ENCODE measurements around the gene TIPIN. TPM values are rescaled to one million over a fixed set of nuclear protein-coding genes. Genes with fewer than 3 reads are reported as not detected.

The TIPIN gene
- total and polyA plus RNA-seq, 2 experiments from 2014 or later = 14.7 to 17.1 TPM

DNA sequence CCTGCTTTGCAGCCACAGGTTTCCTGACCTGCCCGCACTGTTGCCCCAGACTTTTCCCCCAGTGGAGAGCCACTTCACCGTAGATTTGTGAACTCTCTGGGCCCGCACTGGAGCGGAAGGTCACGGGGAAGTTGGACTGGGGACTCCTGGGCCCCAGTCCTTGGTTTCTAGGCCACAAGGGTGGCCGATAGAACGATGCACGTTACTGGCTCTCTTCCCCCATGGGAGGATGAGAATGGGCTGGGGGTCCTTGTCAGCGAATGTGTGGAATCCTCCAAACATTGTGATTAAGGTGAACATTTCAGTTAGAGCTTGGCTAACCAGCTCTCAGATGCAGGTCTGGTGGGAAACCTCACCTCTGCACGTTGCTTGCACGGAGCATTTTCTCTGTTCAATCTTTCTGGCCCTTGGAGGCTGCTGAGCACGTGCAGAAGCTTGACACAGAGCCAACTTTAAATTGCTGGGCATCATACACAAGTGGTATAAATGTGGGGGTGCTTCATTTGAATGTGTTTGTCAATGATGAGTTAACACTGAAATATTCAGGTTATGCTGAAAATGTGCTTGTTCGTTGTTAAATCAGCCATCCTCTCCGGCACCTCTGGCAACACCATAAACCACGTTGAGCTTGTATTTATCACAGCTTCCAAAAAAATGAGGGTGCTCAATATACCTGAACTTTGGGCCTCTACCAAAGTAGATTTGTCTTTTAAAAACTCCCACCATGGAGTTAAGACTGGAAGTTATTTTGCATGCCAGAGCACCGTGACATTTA, 62.1 kb downstream of the TIPIN start:
- TF ChIP-seq, protein P1, sequence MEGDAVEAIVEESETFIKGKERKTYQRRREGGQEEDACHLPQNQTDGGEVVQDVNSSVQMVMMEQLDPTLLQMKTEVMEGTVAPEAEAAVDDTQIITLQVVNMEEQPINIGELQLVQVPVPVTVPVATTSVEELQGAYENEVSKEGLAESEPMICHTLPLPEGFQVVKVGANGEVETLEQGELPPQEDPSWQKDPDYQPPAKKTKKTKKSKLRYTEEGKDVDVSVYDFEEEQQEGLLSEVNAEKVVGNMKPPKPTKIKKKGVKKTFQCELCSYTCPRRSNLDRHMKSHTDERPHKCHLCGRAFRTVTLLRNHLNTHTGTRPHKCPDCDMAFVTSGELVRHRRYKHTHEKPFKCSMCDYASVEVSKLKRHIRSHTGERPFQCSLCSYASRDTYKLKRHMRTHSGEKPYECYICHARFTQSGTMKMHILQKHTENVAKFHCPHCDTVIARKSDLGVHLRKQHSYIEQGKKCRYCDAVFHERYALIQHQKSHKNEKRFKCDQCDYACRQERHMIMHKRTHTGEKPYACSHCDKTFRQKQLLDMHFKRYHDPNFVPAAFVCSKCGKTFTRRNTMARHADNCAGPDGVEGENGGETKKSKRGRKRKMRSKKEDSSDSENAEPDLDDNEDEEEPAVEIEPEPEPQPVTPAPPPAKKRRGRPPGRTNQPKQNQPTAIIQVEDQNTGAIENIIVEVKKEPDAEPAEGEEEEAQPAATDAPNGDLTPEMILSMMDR (IDR thresholded peaks at IDR 0.05; ENCODE audit: low read depth, low read length) = no peak
- DNase-seq (ENCODE audit: low read depth in 1 of 2, low spot score in 1 of 2) = peak; percentile 41 to 83

DNA sequence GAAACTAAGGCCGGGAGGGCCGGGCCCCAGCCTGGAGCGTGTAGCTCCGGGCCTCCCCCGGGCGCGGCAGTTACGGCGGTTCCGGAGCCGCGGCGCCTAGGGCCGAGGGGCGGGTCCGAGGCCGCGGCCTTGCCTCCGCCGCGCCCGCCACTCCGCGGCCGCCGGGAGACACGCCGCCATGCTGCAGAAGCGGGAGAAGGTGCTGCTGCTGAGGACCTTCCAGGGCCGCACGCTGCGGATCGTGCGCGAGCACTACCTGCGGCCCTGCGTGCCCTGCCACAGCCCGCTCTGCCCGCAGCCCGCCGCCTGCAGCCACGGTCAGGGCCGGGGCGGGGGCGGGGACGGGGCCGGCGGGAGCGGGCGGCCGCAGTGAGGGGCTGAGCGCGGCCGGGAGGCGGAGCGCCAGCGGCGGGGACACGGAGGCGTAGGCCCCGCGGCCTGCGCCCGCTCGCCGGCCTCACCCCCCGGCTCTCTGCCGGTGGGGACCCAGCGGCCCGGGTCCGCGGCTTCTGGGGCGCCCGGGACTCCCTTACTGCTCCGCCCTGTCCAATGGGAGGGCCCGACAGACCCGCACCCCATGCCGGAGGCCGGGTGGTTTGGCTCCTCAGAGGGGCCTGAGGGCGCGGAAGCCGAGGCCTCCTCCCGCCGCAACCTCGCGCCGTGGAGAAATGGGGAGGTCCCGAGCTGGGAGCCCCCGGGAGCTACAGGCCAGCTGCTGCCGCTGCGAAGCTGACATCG, 62.9 kb downstream of the TIPIN start, which contains the start of gene DIS3L:
DIS3L (plus strand) TSS at position 150 of the 738 bp plus-strand sequence; CDS start at position 179, 29 bp downstream.
- H3K27ac ChIP-seq = peak within 1 kb of the TSS; percentile 91
- H3K4me1 ChIP-seq (ENCODE audit: low read depth) = peaks cover 30% of the 10 kb centered on the region
- H3K27me3 ChIP-seq = peaks cover 2% of the 10 kb centered on the region
- peaks cover 3% of the 10 kb centered on the region for H3K36me3 ChIP-seq
- H3K9me3 ChIP-seq (ENCODE audit: low read depth) = no peaks in the 10 kb centered on the region
- peak within 1 kb of the TSS; percentile 43 for H3K4me3 ChIP-seq
- peak; percentile 77 for DNase-seq (ENCODE audit: low read depth in 1 of 2, low spot score in 1 of 2)
- TF ChIP-seq, protein P1 (IDR thresholded peaks at IDR 0.05; ENCODE audit: low read depth, low read length) = no peak

More for the DNA sequence above, 62.1 kb downstream of the TIPIN start:
- no peaks in the 10 kb centered on the region for H3K9me3 ChIP-seq (ENCODE audit: low read depth)
- peaks cover 3% of the 10 kb centered on the region for H3K36me3 ChIP-seq
- H3K27ac ChIP-seq = peak overlapping the region; percentile 91
- H3K4me1 ChIP-seq (ENCODE audit: low read depth) = peaks cover 30% of the 10 kb centered on the region
- peak overlapping the region; percentile 43 for H3K4me3 ChIP-seq
- peaks cover 2% of the 10 kb centered on the region for H3K27me3 ChIP-seq

DNA sequence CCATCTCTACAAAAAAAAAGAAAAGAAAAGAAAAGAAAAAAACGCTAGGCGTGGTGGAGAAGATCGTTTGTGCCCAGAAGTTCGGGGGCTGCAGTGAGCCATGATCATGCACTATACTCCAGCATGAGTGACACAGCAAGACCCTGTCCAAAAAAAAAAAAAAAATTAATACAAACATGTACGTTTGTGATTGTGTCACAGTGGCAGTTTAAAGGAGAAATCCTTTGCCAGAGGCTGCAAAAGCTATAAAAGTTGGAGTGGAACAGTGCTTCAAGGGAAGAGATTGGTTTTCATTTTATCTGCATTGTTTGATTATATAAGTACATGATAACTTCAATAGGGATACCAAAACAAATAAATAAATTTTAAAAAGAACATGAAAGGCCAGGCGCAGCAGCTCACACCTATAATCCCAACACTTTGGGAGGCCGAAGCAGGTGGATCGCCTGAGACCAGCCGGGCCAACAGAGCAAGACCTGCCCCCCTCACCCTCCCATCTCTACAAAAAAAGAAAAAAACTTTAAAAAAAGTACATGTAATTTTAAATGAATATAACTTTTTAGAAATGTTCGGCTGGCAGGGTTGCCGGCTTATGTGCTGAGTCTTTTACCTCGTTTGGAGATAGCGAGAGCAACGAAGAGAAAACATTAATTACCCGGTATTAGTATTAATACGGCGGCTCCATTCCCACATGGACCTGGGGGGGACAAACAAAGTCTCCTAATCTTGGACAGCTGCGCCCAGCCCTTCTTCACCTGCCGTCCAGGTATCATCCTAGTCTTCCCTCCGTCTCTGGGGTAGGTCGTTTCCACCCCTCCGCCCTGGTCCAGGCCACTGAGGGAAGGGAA, 63.7 kb downstream of the TIPIN start:
- TF ChIP-seq, protein P1 (IDR thresholded peaks at IDR 0.05; ENCODE audit: low read depth, low read length) = no peak
- Histone ChIP-seq H3K27ac (peak overlapping the region; percentile 91), H3K27me3 (peaks cover 2% of the 10 kb centered on the region), H3K36me3 (no peaks in the 10 kb centered on the region), H3K4me3 (peak overlapping the region; percentile 43), H3K9me3 (ENCODE audit: low read depth) (no peaks in the 10 kb centered on the region), H3K4me1 (ENCODE audit: low read depth) (peaks cover 30% of the 10 kb centered on the region)
- DNase-seq (ENCODE audit: low read depth in 1 of 2, low spot score in 1 of 2) = no peak

GRCh38 chr15:66291816-66292570, 64.5 kb downstream of the TIPIN start:
- H3K36me3 ChIP-seq = no peaks in the 10 kb centered on the region
- H3K27ac ChIP-seq = no peak overlapping the region
- H3K9me3 ChIP-seq (ENCODE audit: low read depth) = no peaks in the 10 kb centered on the region
- TF ChIP-seq, protein P1 (IDR thresholded peaks at IDR 0.05; ENCODE audit: low read depth, low read length) = no peak
- H3K4me3 ChIP-seq = no peak overlapping the region
- no peak for DNase-seq (ENCODE audit: low read depth in 1 of 2, low spot score in 1 of 2)
- peaks cover 2% of the 10 kb centered on the region for H3K27me3 ChIP-seq
- H3K4me1 ChIP-seq (ENCODE audit: low read depth) = peaks cover 30% of the 10 kb centered on the region

Data from cardiac muscle cell (in vitro differentiated cells and primary cell).